SK-N-SH (cell line): ENCODE results near the gene FTSJ1. TPM values are rescaled to one million over a fixed set of nuclear protein-coding genes. Genes with fewer than 3 reads are reported as not detected.

Experiments
- CTCF ChIA-PET: fragments of 300-600, 350-600 bp; formaldehyde crosslinking; extraction: SDS; loops from one replicate; lab custom pipeline; 2021; lab: Yijun Ruan, JAX
- POLR2A ChIA-PET: fragments of 350-600 bp; sonication (Branson Sonifier 250); formaldehyde crosslinking; extraction: SDS; loops from one replicate; lab custom pipeline; 2020; ENCODE audit warnings: antibody characterized with exemption, inconsistent platforms; lab: Yijun Ruan, JAX
- DNase-seq: peaks from one replicate; pipeline ENCODE4 v3.0.0; 2012
- H2AFZ ChIP-seq: fragments of 200-600 bp; sonication (generic); 2 replicates; pipeline ENCODE4 v1.8.1; 2016; ENCODE audit warnings: antibody characterized with exemption, mild to moderate bottlenecking, low read depth
- H3F3A ChIP-seq: fragments of 200-600 bp; sonication (generic); replicated peaks from 2 replicates; pipeline ENCODE3; 2016; ENCODE audit warnings: antibody characterized with exemption, mild to moderate bottlenecking; ENCODE audit not compliant: insufficient read depth
- H3K27ac ChIP-seq, 2 experiments: fragments of 200-500 bp in 1 of 2; fragments of 200-600 bp in 1 of 2; sonication (Bioruptor generic) in 1 of 2; sonication (generic), shearing (Covaris generic) in 1 of 2; 2 replicates each; pipeline versions ENCODE4 v1.5.1 to v1.6.1; 2014 to 2016; ENCODE audit warnings: low read depth in 2 of 2, inconsistent platforms in 1 of 2, low read length in 1 of 2, mild to moderate bottlenecking in 1 of 2, mixed read lengths in 1 of 2
- H3K27me3 ChIP-seq: fragments of 200-600 bp; sonication (generic), shearing (Covaris generic); 2 replicates; pipeline ENCODE4 v1.6.1; 2016; ENCODE audit warnings: mixed run types; ENCODE audit not compliant: insufficient read depth
- H3K36me3 ChIP-seq, 2 experiments: fragments of 200-500 bp in 1 of 2; fragments of 200-600 bp in 1 of 2; sonication (Bioruptor generic) in 1 of 2; sonication (generic) in 1 of 2; replicated peaks in 1 of 2; 2 replicates each; pipeline versions ENCODE3 to v1.5.1; 2014 to 2016; ENCODE audit warnings: low read length in 1 of 2, mild to moderate bottlenecking in 1 of 2; ENCODE audit not compliant: insufficient read depth in 2 of 2, control insufficient read depth in 1 of 2
- H3K4me1 ChIP-seq, 2 experiments: fragments of 200-500 bp in 1 of 2; fragments of 200-600 bp in 1 of 2; sonication (Bioruptor generic) in 1 of 2; sonication (generic), shearing (Covaris generic) in 1 of 2; 2 replicates each; pipeline versions ENCODE4 v1.5.1 to v1.6.1; 2014 to 2016; ENCODE audit warnings: low read depth in 1 of 2, low read length in 1 of 2, mixed run types in 1 of 2; ENCODE audit not compliant: insufficient read depth in 2 of 2, control insufficient read depth in 1 of 2
- H3K4me2 ChIP-seq: fragments of 200-600 bp; sonication (generic), shearing (Covaris generic); 2 replicates; pipeline ENCODE4 v1.6.1; 2017; ENCODE audit warnings: mixed run types
- H3K4me3 ChIP-seq, 2 experiments: fragments of 200-500 bp in 1 of 2; fragments of 200-600 bp in 1 of 2; sonication (Bioruptor generic) in 1 of 2; sonication (generic), shearing (Covaris generic) in 1 of 2; 2 replicates each; pipeline versions ENCODE4 v1.5.1 to v1.8.1; 2014 to 2016; ENCODE audit warnings: low read depth in 2 of 2, inconsistent platforms in 1 of 2, low read length in 1 of 2, mild to moderate bottlenecking in 1 of 2, mixed read lengths in 1 of 2, moderate library complexity in 1 of 2
- H3K79me2 ChIP-seq: fragments of 200-600 bp; sonication (generic); 2 replicates; pipeline ENCODE4 v1.8.1; 2017; ENCODE audit warnings: mild to moderate bottlenecking; ENCODE audit not compliant: insufficient read depth
- H3K9ac ChIP-seq: fragments of 200-600 bp; sonication (generic); 2 replicates; pipeline ENCODE4 v1.6.1; 2017; ENCODE audit warnings: mixed run types
- H3K9me2 ChIP-seq: fragments of 200-600 bp; sonication (generic); 2 replicates; pipeline ENCODE4 v1.6.1; 2017; ENCODE audit warnings: mixed run types
- H3K9me3 ChIP-seq: fragments of 200-600 bp; sonication (generic); 2 replicates; pipeline ENCODE4 v1.6.1; 2017; ENCODE audit warnings: mixed run types, mild to moderate bottlenecking, moderate library complexity
- H4K20me1 ChIP-seq: fragments of 200-600 bp; sonication (generic); 2 replicates; pipeline ENCODE4 v1.6.1; 2017; ENCODE audit warnings: mild to moderate bottlenecking, mixed run types; ENCODE audit not compliant: insufficient read depth
- ELF1 ChIP-seq: IDR thresholded peaks from 2 replicates; pipeline ENCODE4 v1.4.0; 2012
- FOSL2 ChIP-seq: IDR thresholded peaks from 2 replicates; pipeline ENCODE4 v1.4.0; 2012; ENCODE audit warnings: low read depth, mild to moderate bottlenecking, moderate library complexity, borderline replicate concordance
- FOXJ3 ChIP-seq: sonication (generic); formaldehyde crosslinking; IDR thresholded peaks from 2 replicates; pipeline ENCODE4 v1.5.1; 2020; ENCODE audit warnings: mild to moderate bottlenecking, missing genetic modification reagents
- GABPA ChIP-seq: IDR thresholded peaks from 2 replicates; pipeline ENCODE4 v1.4.0; 2012; ENCODE audit warnings: low read depth, mild to moderate bottlenecking
- GATA2 ChIP-seq: sonication (generic); formaldehyde crosslinking; IDR thresholded peaks from 2 replicates; pipeline ENCODE4 v1.5.0; 2020; ENCODE audit warnings: mild to moderate bottlenecking, missing genetic modification reagents
- IRF3 ChIP-seq: fragments of 150-350 bp; IDR thresholded peaks from 2 replicates; pipeline ENCODE4 v1.6.1; 2016; ENCODE audit warnings: mild to moderate bottlenecking, low read depth, low read length
- NFIC ChIP-seq: IDR thresholded peaks from 2 replicates; pipeline ENCODE4 v1.4.0; 2012; ENCODE audit warnings: borderline replicate concordance
- PBX3 ChIP-seq: IDR thresholded peaks from 2 replicates; pipeline ENCODE4; 2012
- POLR2AphosphoS5 ChIP-seq: IDR thresholded peaks from 2 replicates; pipeline ENCODE4 v1.6.1; 2012; ENCODE audit warnings: low read depth, low read length
- REST ChIP-seq: IDR thresholded peaks from 2 replicates; pipeline ENCODE4 v1.6.1; 2012; ENCODE audit warnings: mild to moderate bottlenecking, low read depth, low read length, moderate library complexity
- RFX5 ChIP-seq: IDR thresholded peaks from 2 replicates; pipeline ENCODE4 v1.6.1; 2012; ENCODE audit warnings: mild to moderate bottlenecking, improper control_type of control experiment, low read length
- SMC3 ChIP-seq: IDR thresholded peaks from 2 replicates; pipeline ENCODE4 v1.6.1; 2012; ENCODE audit warnings: low read depth, low read length, improper control_type of control experiment
- TAF1 ChIP-seq: IDR thresholded peaks from 2 replicates; pipeline ENCODE4 v1.6.1; 2012; ENCODE audit warnings: low read depth, mild to moderate bottlenecking, low read length, moderate library complexity, borderline replicate concordance
- YY1 ChIP-seq: IDR thresholded peaks from 2 replicates; pipeline ENCODE4 v1.4.0; 2012; ENCODE audit warnings: low read depth, mild to moderate bottlenecking
- ZBTB33 ChIP-seq: IDR thresholded peaks from 2 replicates; pipeline ENCODE4 v1.4.0; 2012; ENCODE audit warnings: low read depth, borderline replicate concordance
- WGBS: methylation state at CpG from one replicate; pipeline ENCODE4 v1.1.6; 2017; ENCODE audit warnings: low lambda C conversion rate; 5-methylcytosine and 5-hydroxymethylcytosine counted together
- polyA plus RNA-seq, 3 experiments: library from polyadenylated mRNA; depleted of rRNA; stranded (reverse); fragments of >200 nt; gene quantifications; 2 replicates each; pipeline ENCODE4 v1.2.3, GENCODE V29; 2012

FTSJ1 gene
- polyA plus RNA-seq, 1 of the 3 experiments (the other 2 are of a cell fraction), result 34.1 TPM

GRCh38 chrX:48472851-48473703, 2.9 kb upstream of the FTSJ1 start:
- CTCF ChIA-PET, result no interaction called here
- Histone ChIP-seq H3K79me2 (peaks cover 20% of the 10 kb centered on the region), H3F3A (no peaks in the 10 kb centered on the region), H3K4me1 (peaks cover 0 to 4% of the 10 kb centered on the region in 2 experiments; a peak in 1 of 4 replicates), H3K4me2 (no peak overlapping the region), H3K4me3 (no peak overlapping the region), H3K27me3 (no peaks in the 10 kb centered on the region; the same call in 1 of the 2 replicates), H3K9me3 (no peaks in the 10 kb centered on the region), H2AFZ (no peak overlapping the region), H3K36me3 (no peaks in the 10 kb centered on the region), H4K20me1 (no peaks in the 10 kb centered on the region), H3K9me2 (no peaks in the 10 kb centered on the region), H3K27ac (no peak overlapping the region), H3K9ac (no peak overlapping the region)
- no peak for TF ChIP-seq FOSL2
- POLR2A ChIA-PET, result no interaction called here
- 44% methylated on average over 12 of the region's 12 CpGs for WGBS
- DNase-seq, result no peak

DNA sequence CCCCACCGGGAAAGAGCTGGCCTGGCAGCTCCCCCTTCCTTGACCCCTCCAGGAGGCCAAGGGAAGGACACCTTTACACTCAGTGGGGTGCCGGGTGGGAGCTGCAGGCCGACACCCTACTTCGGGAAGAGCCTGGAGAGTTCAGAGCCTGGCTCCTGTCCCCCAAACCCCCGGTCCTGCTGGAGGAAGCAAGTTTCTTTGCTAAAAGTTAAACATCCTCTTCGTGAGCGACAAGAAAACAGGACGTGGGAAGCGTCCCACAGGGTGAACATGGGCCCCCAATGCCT, 2.4 kb upstream of the FTSJ1 start:
- no peak overlapping the region for H2AFZ ChIP-seq
- ChIA-PET POLR2A (no interaction called here), CTCF (no interaction called here)

More for the DNA sequence above, 2.4 kb upstream of the FTSJ1 start:
- no peaks in the 10 kb centered on the region; the same call in 1 of the 2 replicates for H3K27me3 ChIP-seq
- no peak overlapping the region for H3K27ac ChIP-seq
- no peaks in the 10 kb centered on the region for H3K9me2 ChIP-seq
- H4K20me1 ChIP-seq, result peaks cover 2% of the 10 kb centered on the region; the same call in 1 of the 2 replicates
- H3K4me2 ChIP-seq, result no peak overlapping the region
- peaks cover 24% of the 10 kb centered on the region for H3K79me2 ChIP-seq
- H3F3A ChIP-seq, result no peaks in the 10 kb centered on the region
- no peaks in the 10 kb centered on the region for H3K36me3 ChIP-seq
- no peak overlapping the region for H3K9ac ChIP-seq
- H3K9me3 ChIP-seq, result no peaks in the 10 kb centered on the region
- WGBS, result 54% methylated on average over 7 of the region's 9 CpGs
- H3K4me1 ChIP-seq, result peaks cover 0 to 4% of the 10 kb centered on the region in 2 experiments; a peak in 1 of 4 replicates
- H3K4me3 ChIP-seq, result no peak overlapping the region
- DNase-seq, result peak; percentile 11
- TF ChIP-seq ELF1 (no peak), POLR2AphosphoS5 (no peak), FOXJ3 (CRISPR knock-in tag) (no peak), ZBTB33 (no peak), NFIC (no peak), RFX5 (no peak), GATA2 (CRISPR knock-in tag) (no peak), SMC3 (no peak), GABPA (no peak), PBX3 (no peak), TAF1 (no peak), IRF3 (no peak), YY1 (no peak), REST (no peak)
